ENCODE measurements around the gene PPP6R3. TPM values are rescaled to one million over a fixed set of nuclear protein-coding genes. Genes with fewer than 3 reads are reported as not detected.

The PPP6R3 gene
- polyA plus RNA-seq, 1 donor from 2014 or later: 111 TPM

DNA sequence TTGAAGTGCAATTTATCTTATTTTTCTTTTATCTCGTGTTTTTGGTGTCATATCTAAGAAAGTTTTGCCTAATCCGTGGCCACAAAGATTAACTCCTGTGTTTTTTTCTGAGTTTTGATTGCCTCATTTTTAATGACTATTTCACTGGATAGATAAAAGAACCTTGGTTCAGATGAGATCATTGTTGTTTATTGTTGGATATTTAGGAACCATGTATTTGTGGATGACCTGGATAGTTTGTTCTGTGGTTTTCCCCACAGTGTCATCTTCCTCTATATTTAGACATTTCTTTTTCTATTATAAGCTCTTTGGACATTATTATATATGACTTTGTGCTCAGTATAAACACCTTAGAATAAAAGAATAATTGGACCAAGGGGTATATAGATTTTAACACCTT, 37.2 kb downstream of the PPP6R3 start:
- H4K20me1 ChIP-seq (ENCODE audit: insufficient read depth): no peaks in the 10 kb centered on the region
- no peaks in the 10 kb centered on the region for H3K9me3 ChIP-seq (ENCODE audit: low read length)
- H3K4me3 ChIP-seq (ENCODE audit: low read length): no peak overlapping the region
- no peak overlapping the region for H2AFZ ChIP-seq (ENCODE audit: low read depth, low read length)
- H3K79me2 ChIP-seq (replicated peaks; ENCODE audit: insufficient read depth, low read length): peaks cover 69% of the 10 kb centered on the region
- no peak overlapping the region for H3K9ac ChIP-seq (ENCODE audit: low read length)
- H3K27me3 ChIP-seq (ENCODE audit: insufficient read depth, low read depth, low read length): no peaks in the 10 kb centered on the region
- H3F3A ChIP-seq (ENCODE audit: insufficient read depth, low read length, poor library complexity, severe bottlenecking): no peaks in the 10 kb centered on the region
- no peak overlapping the region for H3K27ac ChIP-seq (ENCODE audit: low read length)
- no peak overlapping the region for H3K4me2 ChIP-seq (ENCODE audit: low read length)
- no peaks in the 10 kb centered on the region for H3K36me3 ChIP-seq (ENCODE audit: insufficient read depth, low read length)
- no peaks in the 10 kb centered on the region for H3K9me2 ChIP-seq (ENCODE audit: insufficient read depth, low read length)
- no peak for TF ChIP-seq EP300 (conservative IDR thresholded peaks at IDR 0.05; ENCODE audit: poor library complexity, severe bottlenecking)
- no peak for TF ChIP-seq SMC3 (conservative IDR thresholded peaks at IDR 0.05; ENCODE audit: poor library complexity)
- TF ChIP-seq, protein P1, sequence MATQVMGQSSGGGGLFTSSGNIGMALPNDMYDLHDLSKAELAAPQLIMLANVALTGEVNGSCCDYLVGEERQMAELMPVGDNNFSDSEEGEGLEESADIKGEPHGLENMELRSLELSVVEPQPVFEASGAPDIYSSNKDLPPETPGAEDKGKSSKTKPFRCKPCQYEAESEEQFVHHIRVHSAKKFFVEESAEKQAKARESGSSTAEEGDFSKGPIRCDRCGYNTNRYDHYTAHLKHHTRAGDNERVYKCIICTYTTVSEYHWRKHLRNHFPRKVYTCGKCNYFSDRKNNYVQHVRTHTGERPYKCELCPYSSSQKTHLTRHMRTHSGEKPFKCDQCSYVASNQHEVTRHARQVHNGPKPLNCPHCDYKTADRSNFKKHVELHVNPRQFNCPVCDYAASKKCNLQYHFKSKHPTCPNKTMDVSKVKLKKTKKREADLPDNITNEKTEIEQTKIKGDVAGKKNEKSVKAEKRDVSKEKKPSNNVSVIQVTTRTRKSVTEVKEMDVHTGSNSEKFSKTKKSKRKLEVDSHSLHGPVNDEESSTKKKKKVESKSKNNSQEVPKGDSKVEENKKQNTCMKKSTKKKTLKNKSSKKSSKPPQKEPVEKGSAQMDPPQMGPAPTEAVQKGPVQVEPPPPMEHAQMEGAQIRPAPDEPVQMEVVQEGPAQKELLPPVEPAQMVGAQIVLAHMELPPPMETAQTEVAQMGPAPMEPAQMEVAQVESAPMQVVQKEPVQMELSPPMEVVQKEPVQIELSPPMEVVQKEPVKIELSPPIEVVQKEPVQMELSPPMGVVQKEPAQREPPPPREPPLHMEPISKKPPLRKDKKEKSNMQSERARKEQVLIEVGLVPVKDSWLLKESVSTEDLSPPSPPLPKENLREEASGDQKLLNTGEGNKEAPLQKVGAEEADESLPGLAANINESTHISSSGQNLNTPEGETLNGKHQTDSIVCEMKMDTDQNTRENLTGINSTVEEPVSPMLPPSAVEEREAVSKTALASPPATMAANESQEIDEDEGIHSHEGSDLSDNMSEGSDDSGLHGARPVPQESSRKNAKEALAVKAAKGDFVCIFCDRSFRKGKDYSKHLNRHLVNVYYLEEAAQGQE (IDR thresholded peaks at IDR 0.05; ENCODE audit: borderline replicate concordance): no peak
- TF ChIP-seq RAD21 (conservative IDR thresholded peaks at IDR 0.05): no peak
- TF ChIP-seq TAF1 (IDR thresholded peaks at IDR 0.05; ENCODE audit: low read depth): no peak
- TF ChIP-seq POLR2AphosphoS5 (IDR thresholded peaks at IDR 0.05): no peak
- TF ChIP-seq MXI1 (conservative IDR thresholded peaks at IDR 0.05; ENCODE audit: poor library complexity, severe bottlenecking): no peak
- TF ChIP-seq, protein P2, sequence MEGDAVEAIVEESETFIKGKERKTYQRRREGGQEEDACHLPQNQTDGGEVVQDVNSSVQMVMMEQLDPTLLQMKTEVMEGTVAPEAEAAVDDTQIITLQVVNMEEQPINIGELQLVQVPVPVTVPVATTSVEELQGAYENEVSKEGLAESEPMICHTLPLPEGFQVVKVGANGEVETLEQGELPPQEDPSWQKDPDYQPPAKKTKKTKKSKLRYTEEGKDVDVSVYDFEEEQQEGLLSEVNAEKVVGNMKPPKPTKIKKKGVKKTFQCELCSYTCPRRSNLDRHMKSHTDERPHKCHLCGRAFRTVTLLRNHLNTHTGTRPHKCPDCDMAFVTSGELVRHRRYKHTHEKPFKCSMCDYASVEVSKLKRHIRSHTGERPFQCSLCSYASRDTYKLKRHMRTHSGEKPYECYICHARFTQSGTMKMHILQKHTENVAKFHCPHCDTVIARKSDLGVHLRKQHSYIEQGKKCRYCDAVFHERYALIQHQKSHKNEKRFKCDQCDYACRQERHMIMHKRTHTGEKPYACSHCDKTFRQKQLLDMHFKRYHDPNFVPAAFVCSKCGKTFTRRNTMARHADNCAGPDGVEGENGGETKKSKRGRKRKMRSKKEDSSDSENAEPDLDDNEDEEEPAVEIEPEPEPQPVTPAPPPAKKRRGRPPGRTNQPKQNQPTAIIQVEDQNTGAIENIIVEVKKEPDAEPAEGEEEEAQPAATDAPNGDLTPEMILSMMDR (IDR thresholded peaks at IDR 0.05; ENCODE audit: poor library complexity, severe bottlenecking): no peak
- TF ChIP-seq EZH2 (IDR thresholded peaks at IDR 0.05; ENCODE audit: borderline replicate concordance, insufficient read depth, low read length, poor library complexity, severe bottlenecking): no peak

DNA sequence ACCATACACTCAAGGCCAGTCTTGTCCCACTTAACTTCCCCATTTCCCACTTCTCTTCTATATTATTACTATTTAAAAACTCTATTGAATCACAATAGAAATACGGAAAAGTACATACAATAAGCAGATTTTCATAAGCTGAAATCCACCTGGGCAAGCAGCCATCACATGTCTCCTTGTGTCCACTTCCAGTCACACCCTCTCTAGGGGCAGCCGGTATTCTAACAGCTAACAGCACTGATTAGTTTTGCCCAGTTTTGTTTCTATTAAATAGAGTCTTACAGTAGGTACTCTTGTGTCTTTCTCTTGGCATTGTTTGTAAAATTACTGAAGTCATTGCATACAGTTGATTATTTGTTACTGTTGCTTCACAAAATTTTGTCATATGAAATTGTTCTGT, 37.8 kb downstream of the PPP6R3 start:
- no peaks in the 10 kb centered on the region for H3K9me3 ChIP-seq (ENCODE audit: low read length)
- no peak overlapping the region for H3K9ac ChIP-seq (ENCODE audit: low read length)
- H3K27me3 ChIP-seq (ENCODE audit: insufficient read depth, low read depth, low read length): no peaks in the 10 kb centered on the region
- no peaks in the 10 kb centered on the region for H3K36me3 ChIP-seq (ENCODE audit: insufficient read depth, low read length)
- no peaks in the 10 kb centered on the region for H4K20me1 ChIP-seq (ENCODE audit: insufficient read depth)
- H3K9me2 ChIP-seq (ENCODE audit: insufficient read depth, low read length): no peaks in the 10 kb centered on the region
- H3K4me2 ChIP-seq (ENCODE audit: low read length): no peak overlapping the region
- TF ChIP-seq SMC3 (conservative IDR thresholded peaks at IDR 0.05; ENCODE audit: poor library complexity) (no peak), TAF1 (IDR thresholded peaks at IDR 0.05; ENCODE audit: low read depth) (no peak), EP300 (conservative IDR thresholded peaks at IDR 0.05; ENCODE audit: poor library complexity, severe bottlenecking) (no peak), MXI1 (conservative IDR thresholded peaks at IDR 0.05; ENCODE audit: poor library complexity, severe bottlenecking) (no peak), POLR2AphosphoS5 (IDR thresholded peaks at IDR 0.05) (no peak), EZH2 (IDR thresholded peaks at IDR 0.05; ENCODE audit: borderline replicate concordance, insufficient read depth, low read length, poor library complexity, severe bottlenecking) (no peak), RAD21 (conservative IDR thresholded peaks at IDR 0.05) (no peak)
- TF ChIP-seq, protein P2 (IDR thresholded peaks at IDR 0.05; ENCODE audit: poor library complexity, severe bottlenecking): no peak
- TF ChIP-seq, protein P1 (IDR thresholded peaks at IDR 0.05; ENCODE audit: borderline replicate concordance): no peak
- peaks cover 63% of the 10 kb centered on the region for H3K79me2 ChIP-seq (replicated peaks; ENCODE audit: insufficient read depth, low read length)
- no peak overlapping the region for H3K27ac ChIP-seq (ENCODE audit: low read length)
- H3K4me3 ChIP-seq (ENCODE audit: low read length): no peak overlapping the region
- H3F3A ChIP-seq (ENCODE audit: insufficient read depth, low read length, poor library complexity, severe bottlenecking): no peaks in the 10 kb centered on the region
- H2AFZ ChIP-seq (ENCODE audit: low read depth, low read length): no peak overlapping the region

Data from neural cell (in vitro differentiated cells).